ENCODE data around the gene GALNT2.

The GALNT2 gene

GRCh38 chr1:230048922-230049321 lies 18.1 kb upstream of the GALNT2 start:
- intact Hi-C loops (cut with DNase I), result no loop called here
- DNase-seq, result no peak

GRCh38 chr1:230049731-230050130 lies 17.3 kb upstream of the GALNT2 start:
- DNase-seq, result no peak
- intact Hi-C loops (cut with DNase I), result no loop called here

- intact Hi-C loops (cut with DNase I), result no loop called here
- no peak for DNase-seq
Observed at GRCh38 chr1:230050973-230051735, 15.9 kb upstream of the GALNT2 start.

- intact Hi-C loops (cut with DNase I), result no loop called here
- DNase-seq, result no peak
Observed at GRCh38 chr1:230052018-230052417, 15.0 kb upstream of the GALNT2 start.

- intact Hi-C loops (cut with DNase I), result no loop called here
- no peak for DNase-seq
Observed at GRCh38 chr1:230052665-230053064, 14.4 kb upstream of the GALNT2 start.

GRCh38 chr1:230054092-230054749 lies 12.8 kb upstream of the GALNT2 start:
- DNase-seq, result no peak
- intact Hi-C loops (cut with DNase I), result no loop called here

- intact Hi-C loops (cut with DNase I), result no loop called here
- DNase-seq, result no peak
Observed at GRCh38 chr1:230056098-230056497, 10.9 kb upstream of the GALNT2 start.

GRCh38 chr1:230057100-230057499 lies 9.9 kb upstream of the GALNT2 start:
- intact Hi-C loops (cut with DNase I), result no loop called here

GRCh38 chr1:230057681-230058565 lies 9.1 kb upstream of the GALNT2 start:
- intact Hi-C loops (cut with DNase I), result no loop called here
- no peak for DNase-seq

More at GRCh38 chr1:230057100-230057499, 9.9 kb upstream of the GALNT2 start:
- no peak for DNase-seq

GRCh38 chr1:230058626-230059025 lies 8.4 kb upstream of the GALNT2 start:
- intact Hi-C loops (cut with DNase I), result no loop called here
- DNase-seq, result no peak

- intact Hi-C loops (cut with DNase I), result no loop called here
- DNase-seq, result no peak
Observed at GRCh38 chr1:230061801-230062200, 5.2 kb upstream of the GALNT2 start.

GRCh38 chr1:230062521-230062920 lies 4.5 kb upstream of the GALNT2 start:
- intact Hi-C loops (cut with DNase I), result no loop called here
- no peak for DNase-seq

GRCh38 chr1:230064283-230064682 lies 2.8 kb upstream of the GALNT2 start:
- DNase-seq, result no peak
- intact Hi-C loops (cut with DNase I), result no loop called here

GRCh38 chr1:230065161-230065560 lies 1.9 kb upstream of the GALNT2 start:
- intact Hi-C loops (cut with DNase I), result no loop called here

GRCh38 chr1:230065571-230065970 lies 1.5 kb upstream of the GALNT2 start:
- no peak for DNase-seq
- intact Hi-C loops (cut with DNase I), result no loop called here

More at GRCh38 chr1:230065161-230065560, 1.9 kb upstream of the GALNT2 start:
- DNase-seq, result no peak

- no peak for DNase-seq
- intact Hi-C loops (cut with DNase I), result no loop called here
Observed at GRCh38 chr1:230066031-230066430, 1.0 kb upstream of the GALNT2 start.

GRCh38 chr1:230067419-230067870 lies 407 bp downstream of the GALNT2 start:
- intact Hi-C loops (cut with DNase I), result no loop called here
- peak in 25 of 42 donors; percentile 13 to 65 (median 32) for DNase-seq

- intact Hi-C loops (cut with DNase I), result no loop called here
- DNase-seq, result peak in 38 of 42 donors; percentile 10 to 73 (median 42)
Observed at GRCh38 chr1:230067871-230068620, 1.0 kb downstream of the GALNT2 start.

GRCh38 chr1:230068621-230068873 lies 1.5 kb downstream of the GALNT2 start:
- DNase-seq, result no peak
- intact Hi-C loops (cut with DNase I), result no loop called here
